ENCODE measurements around the gene KCNT2.
"Not testable (repeated sequence)": the region's sequence is repeated elsewhere in the genome, so short reads cannot be mapped to it uniquely, and the experiment has no call there.

Gene KCNT2

GRCh38 chr1:196513821-196514220 is 94.4 kb downstream of the KCNT2 start:
- DNase-seq (ENCODE audit: low spot score) = no peak

GRCh38 chr1:196510451-196510850 is 97.8 kb downstream of the KCNT2 start:
- DNase-seq (ENCODE audit: low spot score) = no peak

GRCh38 chr1:196504224-196504623 is 104.0 kb downstream of the KCNT2 start:
- DNase-seq (ENCODE audit: low spot score) = not testable (repeated sequence)

- no peak for DNase-seq (ENCODE audit: low spot score)
Observed at GRCh38 chr1:196502437-196502836, 105.8 kb downstream of the KCNT2 start.

GRCh38 chr1:196501760-196502428 is 106.3 kb downstream of the KCNT2 start:
- DNase-seq (ENCODE audit: low spot score) = no peak

- DNase-seq (ENCODE audit: low spot score) = no peak
Observed at GRCh38 chr1:196497817-196498216, 110.4 kb downstream of the KCNT2 start.

GRCh38 chr1:196494766-196495165 is 113.5 kb downstream of the KCNT2 start:
- no peak for DNase-seq (ENCODE audit: low spot score)

GRCh38 chr1:196493881-196494280 is 114.4 kb downstream of the KCNT2 start:
- no peak for DNase-seq (ENCODE audit: low spot score)

GRCh38 chr1:196488579-196488978 is 119.7 kb downstream of the KCNT2 start:
- no peak for DNase-seq (ENCODE audit: low spot score)

GRCh38 chr1:196486346-196486745 is 121.9 kb downstream of the KCNT2 start:
- no peak for DNase-seq (ENCODE audit: low spot score)

GRCh38 chr1:196481616-196482015 is 126.6 kb downstream of the KCNT2 start:
- DNase-seq (ENCODE audit: low spot score) = no peak

- DNase-seq (ENCODE audit: low spot score) = no peak
Observed at GRCh38 chr1:196477262-196477661, 131.0 kb downstream of the KCNT2 start.

GRCh38 chr1:196467230-196467925 is 140.9 kb downstream of the KCNT2 start:
- DNase-seq (ENCODE audit: low spot score) = no peak

- DNase-seq (ENCODE audit: low spot score) = no peak
Observed at GRCh38 chr1:196466654-196467053, 141.6 kb downstream of the KCNT2 start.

- no peak for DNase-seq (ENCODE audit: low spot score)
Observed at GRCh38 chr1:196466166-196466565, 142.1 kb downstream of the KCNT2 start.

- no peak for DNase-seq (ENCODE audit: low spot score)
Observed at GRCh38 chr1:196464480-196464941, 143.7 kb downstream of the KCNT2 start.

- no peak for DNase-seq (ENCODE audit: low spot score)
Observed at GRCh38 chr1:196462086-196462485, 146.2 kb downstream of the KCNT2 start.

GRCh38 chr1:196461521-196461920 is 146.7 kb downstream of the KCNT2 start:
- DNase-seq (ENCODE audit: low spot score) = no peak

- no peak for DNase-seq (ENCODE audit: low spot score)
Observed at GRCh38 chr1:196459383-196459782, 148.9 kb downstream of the KCNT2 start.

GRCh38 chr1:196454792-196455191 is 153.4 kb downstream of the KCNT2 start:
- DNase-seq (ENCODE audit: low spot score) = no peak

- no peak for DNase-seq (ENCODE audit: low spot score)
Observed at GRCh38 chr1:196451103-196451502, 157.1 kb downstream of the KCNT2 start.

- DNase-seq (ENCODE audit: low spot score) = no peak
Observed at GRCh38 chr1:196450143-196451095, 157.8 kb downstream of the KCNT2 start.

- DNase-seq (ENCODE audit: low spot score) = no peak
Observed at GRCh38 chr1:196449460-196449859, 158.8 kb downstream of the KCNT2 start.

Measured in HuH-7 (cell line).